ENCODE results near the gene CFTR. TPM values are rescaled to one million over a fixed set of nuclear protein-coding genes. Genes with fewer than 3 reads are reported as not detected.

Gene CFTR
- polyA plus RNA-seq, 2 of the 4 experiments (the other 2 are of a cell fraction): 0.13 to 0.31 TPM

DNA sequence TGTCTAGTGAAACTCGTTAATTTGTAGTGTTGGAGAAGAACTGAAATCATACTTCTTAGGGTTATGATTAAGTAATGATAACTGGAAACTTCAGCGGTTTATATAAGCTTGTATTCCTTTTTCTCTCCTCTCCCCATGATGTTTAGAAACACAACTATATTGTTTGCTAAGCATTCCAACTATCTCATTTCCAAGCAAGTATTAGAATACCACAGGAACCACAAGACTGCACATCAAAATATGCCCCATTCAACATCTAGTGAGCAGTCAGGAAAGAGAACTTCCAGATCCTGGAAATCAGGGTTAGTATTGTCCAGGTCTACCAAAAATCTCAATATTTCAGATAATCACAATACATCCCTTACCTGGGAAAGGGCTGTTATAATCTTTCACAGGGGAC is 187.6 kb downstream of the CFTR start:
- ChIA-PET CTCF (interaction anchor here (1.5 kb wide), 1 partner anchor 48 kb away, joined by 3 read pairs; no protein-coding TSS in a partner anchor), POLR2A (no interaction called here)
- DNase-seq (ENCODE audit: low read depth in 1 of 2, low spot score in 1 of 2) (no peak), ATAC-seq (no peak), FAIRE-seq (no peak)
- Histone ChIP-seq H3K4me1 (peaks cover 25% of the 10 kb centered on the region), H3K27ac (peak overlapping the region; percentile 9 to 78; a peak in 4 of 6 replicates), H3K4me3 (no peak overlapping the region), H3K9me3 (no peaks in the 10 kb centered on the region), H3K4me2 (no peak overlapping the region)
- 60% methylated on average over 2 of the region's 2 CpGs for WGBS (ENCODE audit: missing lambda C conversion rate)
- TF ChIP-seq, protein P1, sequence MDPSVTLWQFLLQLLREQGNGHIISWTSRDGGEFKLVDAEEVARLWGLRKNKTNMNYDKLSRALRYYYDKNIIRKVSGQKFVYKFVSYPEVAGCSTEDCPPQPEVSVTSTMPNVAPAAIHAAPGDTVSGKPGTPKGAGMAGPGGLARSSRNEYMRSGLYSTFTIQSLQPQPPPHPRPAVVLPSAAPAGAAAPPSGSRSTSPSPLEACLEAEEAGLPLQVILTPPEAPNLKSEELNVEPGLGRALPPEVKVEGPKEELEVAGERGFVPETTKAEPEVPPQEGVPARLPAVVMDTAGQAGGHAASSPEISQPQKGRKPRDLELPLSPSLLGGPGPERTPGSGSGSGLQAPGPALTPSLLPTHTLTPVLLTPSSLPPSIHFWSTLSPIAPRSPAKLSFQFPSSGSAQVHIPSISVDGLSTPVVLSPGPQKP (IDR thresholded peaks at IDR 0.05; ENCODE audit: low read depth, low read length): no peak

DNA sequence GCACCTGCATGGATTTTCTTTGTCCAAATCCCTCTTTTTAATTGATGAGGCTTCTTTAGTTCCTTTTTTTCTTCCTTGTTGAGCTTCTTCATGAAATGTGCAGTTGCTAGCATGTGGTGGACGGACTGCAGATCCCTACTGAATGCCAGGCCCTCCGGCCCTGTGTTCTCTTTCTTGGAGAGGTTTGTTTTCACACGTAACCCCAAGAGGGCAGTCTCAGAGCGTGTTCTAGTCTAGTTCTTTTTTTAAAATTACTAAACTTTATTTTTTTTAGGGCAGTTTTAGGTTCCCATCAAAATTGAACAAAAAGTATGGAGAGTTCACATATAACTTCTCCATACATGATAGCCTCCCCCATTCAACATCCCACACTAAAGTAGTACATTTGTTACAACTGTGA is 190.0 kb downstream of the CFTR start:
- ChIA-PET POLR2A (no interaction called here), CTCF (interaction anchor here (0.5 to 1.7 kb wide), 3 partner anchors 15 to 212 kb away, joined by 3 to 5 read pairs (median 3); no protein-coding TSS in a partner anchor)
- FAIRE-seq (no peak), ATAC-seq (no peak), DNase-seq (ENCODE audit: low read depth in 1 of 2, low spot score in 1 of 2) (no peak)
- Histone ChIP-seq H3K4me3 (no peak overlapping the region), H3K9me3 (no peaks in the 10 kb centered on the region), H3K27ac (no peak overlapping the region), H3K4me1 (peaks cover 34% of the 10 kb centered on the region), H3K4me2 (no peak overlapping the region)
- 79% methylated on average over 4 of the region's 4 CpGs for WGBS (ENCODE audit: missing lambda C conversion rate)
- TF ChIP-seq FOSL2 (IDR thresholded peaks at IDR 0.05) (no peak), FOSL2 (CRISPR knock-in tag; IDR thresholded peaks at IDR 0.05) (no peak), SMC3 (IDR thresholded peaks at IDR 0.05) (0 out of 3 replicates have a peak, but pooled peaks have one; percentile 10), RAD21 (conservative IDR thresholded peaks at IDR 0.05 in 1 of 2, IDR thresholded peaks at IDR 0.05 in 1 of 2) (peak; percentile 7 to 16; a peak in 1 of 5 replicates)

DNA sequence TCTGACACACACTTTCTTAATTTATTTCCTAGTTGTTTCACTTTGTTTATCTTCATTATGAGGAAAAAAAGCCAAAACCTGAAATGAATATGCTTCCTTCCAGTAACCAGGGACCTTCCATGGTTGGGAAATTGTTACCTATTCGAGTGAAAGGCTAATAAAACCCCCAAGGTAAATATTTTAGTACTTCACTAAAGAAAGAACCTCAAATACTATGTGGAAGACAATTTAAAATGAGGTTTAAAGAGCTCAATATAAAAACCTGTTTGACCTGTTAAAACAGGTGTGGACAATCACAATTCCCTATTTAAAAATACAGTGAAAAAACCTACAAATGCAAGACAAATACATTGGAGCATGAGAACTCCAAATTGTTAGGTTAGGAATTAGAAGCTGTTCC is 192.6 kb downstream of the CFTR start:
- Histone ChIP-seq H3K4me2 (no peak overlapping the region), H3K27ac (peak overlapping the region in 1 of 2 experiments; percentile 66; a peak in 3 of 6 replicates), H3K4me1 (peaks cover 24% of the 10 kb centered on the region), H3K4me3 (no peak overlapping the region), H3K9me3 (no peaks in the 10 kb centered on the region)
- DNase-seq (ENCODE audit: low read depth in 1 of 2, low spot score in 1 of 2) (no peak), FAIRE-seq (no peak), ATAC-seq (no peak)
- WGBS (ENCODE audit: missing lambda C conversion rate): 10% methylated on average over 1 of the region's 1 CpG
- TF ChIP-seq HOXA7 (CRISPR knock-in tag; IDR thresholded peaks at IDR 0.05): no peak
- TF ChIP-seq, protein P1 (IDR thresholded peaks at IDR 0.05; ENCODE audit: low read depth, low read length): no peak
- POLR2A ChIA-PET: no interaction called here
- CTCF ChIA-PET: interaction anchor here (0.6 to 1.8 kb wide), 5 partner anchors 15 to 237 kb away, joined by 3 to 7 read pairs (median 4); no protein-coding TSS in a partner anchor

DNA sequence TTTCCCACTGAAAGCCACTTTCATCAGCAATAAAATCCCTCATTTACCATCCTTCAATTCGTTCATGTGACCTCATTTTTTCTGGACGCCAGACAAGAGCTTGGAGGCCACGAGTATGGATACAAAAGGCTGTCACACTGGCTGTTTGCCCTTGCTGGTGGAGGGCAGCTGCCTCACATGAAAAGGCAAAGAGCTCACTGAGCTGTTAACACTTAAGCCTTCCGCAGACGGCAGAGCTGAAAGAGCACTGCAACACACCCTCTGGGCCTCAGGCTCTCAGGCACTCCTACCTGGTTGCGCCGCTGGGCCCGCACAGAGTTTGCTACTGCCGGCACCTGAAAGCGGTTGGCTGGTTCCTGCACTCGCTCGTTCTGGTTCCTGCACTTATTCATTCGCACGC is 193.5 kb downstream of the CFTR start:
- peak overlapping the region; percentile 21 to 66; a peak in 4 of 6 replicates for H3K27ac ChIP-seq
- ATAC-seq (peak in 1 of 2 experiments; percentile 31; a peak in 2 of 6 replicates), FAIRE-seq (no peak), DNase-seq (ENCODE audit: low read depth in 1 of 2, low spot score in 1 of 2) (no peak)
- H3K4me2 ChIP-seq: no peak overlapping the region
- TF ChIP-seq TFCP2L1 (CRISPR knock-in tag; IDR thresholded peaks at IDR 0.05): no peak
- no peak for TF ChIP-seq FOSB (CRISPR knock-in tag; IDR thresholded peaks at IDR 0.05)
- TF ChIP-seq HEYL (CRISPR knock-in tag; IDR thresholded peaks at IDR 0.05): no peak
- TF ChIP-seq GATA3 (IDR thresholded peaks at IDR 0.05; ENCODE audit: borderline replicate concordance): no peak
- no peak for TF ChIP-seq EP300 (IDR thresholded peaks at IDR 0.05)
- TF ChIP-seq JUNB (IDR thresholded peaks at IDR 0.05): no peak
- POLR2A ChIA-PET: no interaction called here
- no peaks in the 10 kb centered on the region for H3K9me3 ChIP-seq
- peaks cover 24% of the 10 kb centered on the region for H3K4me1 ChIP-seq
- H3K4me3 ChIP-seq: no peak overlapping the region
- 86% methylated on average over 14 of the region's 14 CpGs for WGBS (ENCODE audit: missing lambda C conversion rate)
- CTCF ChIA-PET: interaction anchor here (0.7 to 1.8 kb wide), 8 partner anchors 18 to 273 kb away, joined by 3 to 7 read pairs (median 4); no protein-coding TSS in a partner anchor

DNA sequence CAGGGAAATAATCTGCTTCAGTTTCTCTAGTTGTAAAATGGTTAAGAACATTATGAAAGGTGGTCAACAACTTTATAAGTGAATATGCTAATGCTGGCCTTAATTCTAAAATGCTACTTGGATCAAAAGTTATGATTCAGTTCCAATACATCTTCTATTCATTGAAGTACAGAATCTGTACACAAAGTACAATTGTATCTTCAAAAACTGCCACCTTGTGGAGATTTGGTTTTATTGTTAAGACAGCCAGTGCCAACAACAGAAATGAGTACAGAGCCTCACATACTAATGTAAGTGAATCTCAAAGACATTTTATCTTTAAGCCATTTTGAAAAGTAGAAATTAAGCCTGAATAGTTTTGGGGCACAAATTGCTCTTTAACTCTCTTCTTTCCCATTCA is 194.0 kb downstream of the CFTR start:
- CTCF ChIA-PET: interaction anchor here (0.8 to 3.2 kb wide), 6 partner anchors 42 to 273 kb away, joined by 3 to 18 read pairs (median 4); no protein-coding TSS in a partner anchor
- no peak overlapping the region for H3K4me3 ChIP-seq
- TF ChIP-seq CEBPB (IDR thresholded peaks at IDR 0.05) (no peak), EP300 (IDR thresholded peaks at IDR 0.05) (no peak), RAD21 (conservative IDR thresholded peaks at IDR 0.05 in 1 of 2, IDR thresholded peaks at IDR 0.05 in 1 of 2) (peak; percentile 61 to 71), NR3C1 (IDR thresholded peaks at IDR 0.05) (no peak), NPAS2 (CRISPR knock-in tag; IDR thresholded peaks at IDR 0.05; ENCODE audit: borderline replicate concordance) (no peak), SMC3 (IDR thresholded peaks at IDR 0.05) (peak; percentile 79), RCOR1 (IDR thresholded peaks at IDR 0.05; ENCODE audit: low read depth, low read length) (no peak)
- TF ChIP-seq, protein P2, sequence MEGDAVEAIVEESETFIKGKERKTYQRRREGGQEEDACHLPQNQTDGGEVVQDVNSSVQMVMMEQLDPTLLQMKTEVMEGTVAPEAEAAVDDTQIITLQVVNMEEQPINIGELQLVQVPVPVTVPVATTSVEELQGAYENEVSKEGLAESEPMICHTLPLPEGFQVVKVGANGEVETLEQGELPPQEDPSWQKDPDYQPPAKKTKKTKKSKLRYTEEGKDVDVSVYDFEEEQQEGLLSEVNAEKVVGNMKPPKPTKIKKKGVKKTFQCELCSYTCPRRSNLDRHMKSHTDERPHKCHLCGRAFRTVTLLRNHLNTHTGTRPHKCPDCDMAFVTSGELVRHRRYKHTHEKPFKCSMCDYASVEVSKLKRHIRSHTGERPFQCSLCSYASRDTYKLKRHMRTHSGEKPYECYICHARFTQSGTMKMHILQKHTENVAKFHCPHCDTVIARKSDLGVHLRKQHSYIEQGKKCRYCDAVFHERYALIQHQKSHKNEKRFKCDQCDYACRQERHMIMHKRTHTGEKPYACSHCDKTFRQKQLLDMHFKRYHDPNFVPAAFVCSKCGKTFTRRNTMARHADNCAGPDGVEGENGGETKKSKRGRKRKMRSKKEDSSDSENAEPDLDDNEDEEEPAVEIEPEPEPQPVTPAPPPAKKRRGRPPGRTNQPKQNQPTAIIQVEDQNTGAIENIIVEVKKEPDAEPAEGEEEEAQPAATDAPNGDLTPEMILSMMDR (IDR thresholded peaks at IDR 0.05): peak; percentile 62
- TF ChIP-seq, protein P3, sequence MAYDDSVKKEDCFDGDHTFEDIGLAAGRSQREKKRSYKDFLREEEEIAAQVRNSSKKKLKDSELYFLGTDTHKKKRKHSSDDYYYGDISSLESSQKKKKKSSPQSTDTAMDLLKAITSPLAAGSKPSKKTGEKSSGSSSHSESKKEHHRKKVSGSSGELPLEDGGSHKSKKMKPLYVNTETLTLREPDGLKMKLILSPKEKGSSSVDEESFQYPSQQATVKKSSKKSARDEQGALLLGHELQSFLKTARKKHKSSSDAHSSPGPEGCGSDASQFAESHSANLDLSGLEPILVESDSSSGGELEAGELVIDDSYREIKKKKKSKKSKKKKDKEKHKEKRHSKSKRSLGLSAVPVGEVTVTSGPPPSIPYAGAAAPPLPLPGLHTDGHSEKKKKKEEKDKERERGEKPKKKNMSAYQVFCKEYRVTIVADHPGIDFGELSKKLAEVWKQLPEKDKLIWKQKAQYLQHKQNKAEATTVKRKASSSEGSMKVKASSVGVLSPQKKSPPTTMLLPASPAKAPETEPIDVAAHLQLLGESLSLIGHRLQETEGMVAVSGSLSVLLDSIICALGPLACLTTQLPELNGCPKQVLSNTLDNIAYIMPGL (CRISPR knock-in tag; IDR thresholded peaks at IDR 0.05; ENCODE audit: borderline replicate concordance): no peak
- FAIRE-seq (peak; percentile 86), ATAC-seq (peak; percentile 74 to 90; a peak in 5 of 6 replicates), DNase-seq (ENCODE audit: low read depth in 1 of 2, low spot score in 1 of 2) (peak; percentile 20 to 60)
- H3K4me2 ChIP-seq: 0 out of 3 replicates have a peak overlapping the region, but pooled peaks have one; percentile 33
- H3K27ac ChIP-seq: peak overlapping the region; percentile 21 to 66; a peak in 3 of 6 replicates
- H3K4me1 ChIP-seq: peaks cover 24% of the 10 kb centered on the region
- H3K9me3 ChIP-seq: no peaks in the 10 kb centered on the region
- POLR2A ChIA-PET: no interaction called here
